Osteocyte (in vitro differentiated cells): ENCODE data around the gene SLC25A27. TPM values are rescaled to one million over a fixed set of nuclear protein-coding genes. Genes with fewer than 3 reads are reported as not detected.

Experiments used
- DNase-seq: peaks from one replicate; pipeline ENCODE4 v3.0.0; 2021; ENCODE audit warnings: mixed read lengths; ENCODE audit not compliant: unreplicated experiment; ENCODE audit errors: extremely low spot score
- H3K27ac Mint-ChIP-seq: one replicate; pipeline ENCODE4 v1.8.0; 2021; ENCODE audit warnings: mild to moderate bottlenecking, mixed read lengths; ENCODE audit not compliant: unreplicated experiment
- H3K27me3 Mint-ChIP-seq: one replicate; pipeline ENCODE4 v1.8.0; 2021; ENCODE audit warnings: mixed read lengths; ENCODE audit not compliant: unreplicated experiment
- H3K36me3 Mint-ChIP-seq: one replicate; pipeline ENCODE4 v1.8.0; 2021; ENCODE audit warnings: mixed read lengths; ENCODE audit not compliant: unreplicated experiment
- H3K4me1 Mint-ChIP-seq: one replicate; pipeline ENCODE4 v1.8.0; 2021; ENCODE audit warnings: mixed read lengths; ENCODE audit not compliant: unreplicated experiment
- H3K4me3 Mint-ChIP-seq: one replicate; pipeline ENCODE4 v1.8.0; 2021; ENCODE audit warnings: mild to moderate bottlenecking, moderate library complexity, mixed read lengths; ENCODE audit not compliant: unreplicated experiment
- H3K9me3 Mint-ChIP-seq: one replicate; pipeline ENCODE4 v1.8.0; 2021; ENCODE audit warnings: mixed read lengths; ENCODE audit not compliant: unreplicated experiment
- CTCF ChIP-seq: fragments of 200-600 bp; sonication (generic); IDR thresholded peaks from 2 replicates; pipeline ENCODE4 v1.5.0; 2021; ENCODE audit warnings: antibody characterized with exemption, mild to moderate bottlenecking, moderate library complexity
- long read RNA-seq: library from polyadenylated mRNA; unstranded; transcript quantifications from one replicate; pipeline ENCODE4 v2.0.0, GENCODE V29; 2021
- total RNA-seq: library from RNA; stranded (reverse); gene quantifications from 2 replicates; pipeline ENCODE4 v1.2.1, GENCODE V29; 2021

SLC25A27 gene
- 7.6 and 8.2 TPM in 2 replicates for total RNA-seq
- long read RNA-seq, partial matches to known transcripts: 0 of 1 reads
- long read RNA-seq, other reads (novel, unspliced or antisense): 1 of 1 reads

GRCh38 chr6:46652603-46653438 lies at the start of gene SLC25A27, which contains the start of gene CYP39A1:
TSS of gene SLC25A27 (plus strand) at chr6:46652975. CDS start at chr6:46653193, 218 bp downstream.
TSS of gene CYP39A1 (minus strand) at chr6:46652818. CDS start at chr6:46652582, 236 bp downstream.
- no peaks in the 10 kb centered on the region for H3K9me3 Mint-ChIP-seq
- peak within 1 kb of the TSS; percentile 53 for H3K27ac Mint-ChIP-seq
- no peak for TF ChIP-seq CTCF
- DNase-seq: peak; percentile 93
- H3K4me3 Mint-ChIP-seq: peak within 1 kb of the TSS; percentile 86
- H3K4me1 Mint-ChIP-seq: peaks cover 12% of the 10 kb centered on the region
- H3K36me3 Mint-ChIP-seq: peaks cover 2% of the 10 kb centered on the region
- H3K27me3 Mint-ChIP-seq: peaks cover 38% of the 10 kb centered on the region

- TF ChIP-seq CTCF: no peak
- Mint-ChIP-seq H3K9me3 (no peaks in the 10 kb centered on the region), H3K27me3 (peaks cover 12% of the 10 kb centered on the region), H3K4me1 (peaks cover 8% of the 10 kb centered on the region), H3K27ac (no peak overlapping the region), H3K36me3 (no peaks in the 10 kb centered on the region), H3K4me3 (no peak overlapping the region)
- DNase-seq: no peak
These were observed 47.5 kb upstream of the SLC25A27 start for GRCh38 chr6:46605091-46605797.

- no peak overlapping the region for H3K27ac Mint-ChIP-seq
- TF ChIP-seq CTCF: no peak
- H3K27me3 Mint-ChIP-seq: peaks cover 8% of the 10 kb centered on the region
- H3K4me3 Mint-ChIP-seq: no peak overlapping the region
- H3K4me1 Mint-ChIP-seq: peaks cover 8% of the 10 kb centered on the region
- no peak for DNase-seq
- no peaks in the 10 kb centered on the region for H3K9me3 Mint-ChIP-seq
- no peaks in the 10 kb centered on the region for H3K36me3 Mint-ChIP-seq
These were observed 46.4 kb upstream of the SLC25A27 start for GRCh38 chr6:46606338-46606737.

GRCh38 chr6:46610862-46611553 lies 41.8 kb upstream of the SLC25A27 start:
- Mint-ChIP-seq H3K4me3 (no peak overlapping the region), H3K4me1 (peaks cover 5% of the 10 kb centered on the region), H3K36me3 (no peaks in the 10 kb centered on the region), H3K9me3 (no peaks in the 10 kb centered on the region), H3K27ac (no peak overlapping the region), H3K27me3 (peaks cover 8% of the 10 kb centered on the region)
- DNase-seq: no peak
- no peak for TF ChIP-seq CTCF
